Activated CD4-positive, alpha-beta T cell treated with anti-CD3 and anti-CD28 coated beads, Interleukin-2, amount 50 U/mL, for 24 hours (primary cell): ENCODE measurements around the gene CACNA2D3.

Source experiments
- DNase-seq, 2 donors: peaks; one replicate each; pipeline ENCODE4 v3.0.0-alpha.2; 2020; ENCODE audit warnings: low read depth in 1 of 2, low spot score in 1 of 2

CACNA2D3 gene

GRCh38 chr3:54863786-54864185 is 741.4 kb downstream of the CACNA2D3 start:
- DNase-seq, result no peak

GRCh38 chr3:54865316-54865715 is 743.0 kb downstream of the CACNA2D3 start:
- no peak for DNase-seq

- no peak for DNase-seq
Measured at GRCh38 chr3:54866251-54866650, 743.9 kb downstream of the CACNA2D3 start.

- DNase-seq, result no peak
Measured at GRCh38 chr3:54870423-54870822, 748.1 kb downstream of the CACNA2D3 start.

GRCh38 chr3:54871867-54872266 is 749.5 kb downstream of the CACNA2D3 start:
- DNase-seq, result no peak

GRCh38 chr3:54873059-54874010 is 751.0 kb downstream of the CACNA2D3 start:
- no peak for DNase-seq

GRCh38 chr3:54874816-54875556 is 752.6 kb downstream of the CACNA2D3 start:
- no peak for DNase-seq

GRCh38 chr3:54875596-54876268 is 753.4 kb downstream of the CACNA2D3 start:
- DNase-seq, result no peak

GRCh38 chr3:54876694-54877093 is 754.3 kb downstream of the CACNA2D3 start:
- DNase-seq, result no peak

- no peak for DNase-seq
Measured at GRCh38 chr3:54877730-54878129, 755.4 kb downstream of the CACNA2D3 start.

- DNase-seq, result no peak
Measured at GRCh38 chr3:54878145-54878544, 755.8 kb downstream of the CACNA2D3 start.

- no peak for DNase-seq
Measured at GRCh38 chr3:54882129-54882833, 759.9 kb downstream of the CACNA2D3 start.

GRCh38 chr3:54888162-54888561 is 765.8 kb downstream of the CACNA2D3 start:
- DNase-seq, result no peak

GRCh38 chr3:54888873-54889272 is 766.5 kb downstream of the CACNA2D3 start:
- no peak for DNase-seq

- DNase-seq, result no peak
Measured at GRCh38 chr3:54889731-54890130, 767.4 kb downstream of the CACNA2D3 start.

- DNase-seq, result no peak
Measured at GRCh38 chr3:54891540-54891897, 769.2 kb downstream of the CACNA2D3 start.

- no peak for DNase-seq
Measured at GRCh38 chr3:54892168-54892567, 769.8 kb downstream of the CACNA2D3 start.

GRCh38 chr3:54895613-54896012 is 773.3 kb downstream of the CACNA2D3 start:
- no peak for DNase-seq

GRCh38 chr3:54897028-54897711 is 774.8 kb downstream of the CACNA2D3 start:
- no peak for DNase-seq

GRCh38 chr3:54899273-54899672 is 776.9 kb downstream of the CACNA2D3 start:
- no peak for DNase-seq
